Skeletal muscle tissue (tissue), 4 donors: ENCODE measurements around the gene NPBWR2. TPM values are rescaled to one million over a fixed set of nuclear protein-coding genes. Genes with fewer than 3 reads are reported as not detected.

Source experiments
- H3K27ac ChIP-seq: one replicate; pipeline ENCODE4 v1.7.0; 2013; ENCODE audit warnings: mild to moderate bottlenecking, low read depth, low read length, inconsistent platforms
- H3K27me3 ChIP-seq, 3 donors: one replicate each; pipeline ENCODE4 v1.7.0; 2013; ENCODE audit warnings: low read length in 3 of 3; ENCODE audit not compliant: control insufficient read depth in 3 of 3, insufficient read depth in 3 of 3
- H3K36me3 ChIP-seq, 3 donors: one replicate each; pipeline ENCODE4 v1.7.0; 2013; ENCODE audit warnings: low read length in 3 of 3; ENCODE audit not compliant: control insufficient read depth in 3 of 3, insufficient read depth in 3 of 3
- H3K4me1 ChIP-seq, 3 donors: one replicate each; pipeline ENCODE4 v1.7.0; 2013; ENCODE audit warnings: low read length in 3 of 3, mild to moderate bottlenecking in 3 of 3; ENCODE audit not compliant: control insufficient read depth in 3 of 3, insufficient read depth in 3 of 3
- H3K4me3 ChIP-seq, 3 donors: one replicate each; pipeline ENCODE4 v1.7.0; 2013; ENCODE audit warnings: low read length in 3 of 3
- H3K9ac ChIP-seq, 3 donors: one replicate each; pipeline ENCODE4 v1.7.0; 2013; ENCODE audit warnings: low read length in 3 of 3, mild to moderate bottlenecking in 3 of 3, moderate library complexity in 2 of 3, low read depth in 1 of 3
- H3K9me3 ChIP-seq, 3 donors: one replicate each; pipeline ENCODE4 v1.7.0; 2013; ENCODE audit warnings: low read length in 3 of 3; ENCODE audit not compliant: control insufficient read depth in 3 of 3
- total RNA-seq: library from RNA; depleted of rRNA; stranded (reverse); fragments of >200 nt; gene quantifications from one replicate; pipeline ENCODE4 v1.2.3, GENCODE V29; 2014
- donor health status: Osteomylitis.

The NPBWR2 gene, protein sequence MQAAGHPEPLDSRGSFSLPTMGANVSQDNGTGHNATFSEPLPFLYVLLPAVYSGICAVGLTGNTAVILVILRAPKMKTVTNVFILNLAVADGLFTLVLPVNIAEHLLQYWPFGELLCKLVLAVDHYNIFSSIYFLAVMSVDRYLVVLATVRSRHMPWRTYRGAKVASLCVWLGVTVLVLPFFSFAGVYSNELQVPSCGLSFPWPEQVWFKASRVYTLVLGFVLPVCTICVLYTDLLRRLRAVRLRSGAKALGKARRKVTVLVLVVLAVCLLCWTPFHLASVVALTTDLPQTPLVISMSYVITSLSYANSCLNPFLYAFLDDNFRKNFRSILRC
- not detected for total RNA-seq

DNA sequence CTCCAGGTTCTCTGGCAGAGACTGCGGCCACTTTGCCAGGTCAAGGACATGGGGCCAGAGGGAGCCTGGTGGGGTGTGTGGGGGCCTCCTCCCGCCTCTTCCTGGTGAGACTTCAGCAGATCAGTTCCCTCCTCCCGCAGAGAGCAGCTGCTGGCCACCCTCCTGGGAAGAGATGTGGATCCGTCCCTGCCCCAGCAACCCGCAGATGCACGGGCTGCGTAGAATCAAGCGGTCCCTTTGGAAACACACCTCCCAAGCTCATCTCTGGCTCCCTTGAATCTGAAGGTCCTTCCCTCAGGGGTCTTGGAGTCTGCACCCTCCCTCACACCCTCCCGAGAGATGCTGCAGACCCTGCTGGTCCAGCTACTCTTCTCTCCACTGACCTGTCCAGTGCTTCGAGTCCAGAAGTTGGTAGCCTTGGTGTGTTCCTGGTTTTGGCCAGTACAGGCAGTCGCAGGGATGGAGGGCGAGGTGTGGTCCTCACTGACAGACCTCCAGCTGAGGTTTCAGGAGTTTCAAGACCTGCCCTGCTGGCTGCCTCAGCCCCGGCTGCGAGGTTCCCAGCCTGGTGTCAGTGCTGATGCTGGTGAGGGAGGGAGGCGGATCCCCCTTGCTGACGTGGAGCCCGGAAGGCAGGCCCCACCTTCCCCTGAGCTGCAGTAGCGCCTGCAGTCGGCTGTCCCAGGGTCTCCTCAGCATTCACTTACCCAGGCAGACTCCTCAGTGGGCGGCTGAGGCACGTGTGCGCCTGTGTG, at the start of gene NPBWR2:
Gene NPBWR2, minus strand, starts transcription at position 585 of the 755 bp plus-strand sequence. CDS start 734 bp downstream, outside the sequence.
- H3K27ac ChIP-seq: no peak within 1 kb of the TSS
- no peaks in the 10 kb centered on the region for H3K36me3 ChIP-seq
- no peak within 1 kb of the TSS for H3K9ac ChIP-seq
- H3K4me1 ChIP-seq: peaks cover 0 to 2% (median 0%) of the 10 kb centered on the region in 3 donors
- H3K4me3 ChIP-seq: no peak within 1 kb of the TSS
- H3K9me3 ChIP-seq: no peaks in the 10 kb centered on the region
- peaks cover 37 to 67% (median 38%) of the 10 kb centered on the region in 3 donors for H3K27me3 ChIP-seq

DNA sequence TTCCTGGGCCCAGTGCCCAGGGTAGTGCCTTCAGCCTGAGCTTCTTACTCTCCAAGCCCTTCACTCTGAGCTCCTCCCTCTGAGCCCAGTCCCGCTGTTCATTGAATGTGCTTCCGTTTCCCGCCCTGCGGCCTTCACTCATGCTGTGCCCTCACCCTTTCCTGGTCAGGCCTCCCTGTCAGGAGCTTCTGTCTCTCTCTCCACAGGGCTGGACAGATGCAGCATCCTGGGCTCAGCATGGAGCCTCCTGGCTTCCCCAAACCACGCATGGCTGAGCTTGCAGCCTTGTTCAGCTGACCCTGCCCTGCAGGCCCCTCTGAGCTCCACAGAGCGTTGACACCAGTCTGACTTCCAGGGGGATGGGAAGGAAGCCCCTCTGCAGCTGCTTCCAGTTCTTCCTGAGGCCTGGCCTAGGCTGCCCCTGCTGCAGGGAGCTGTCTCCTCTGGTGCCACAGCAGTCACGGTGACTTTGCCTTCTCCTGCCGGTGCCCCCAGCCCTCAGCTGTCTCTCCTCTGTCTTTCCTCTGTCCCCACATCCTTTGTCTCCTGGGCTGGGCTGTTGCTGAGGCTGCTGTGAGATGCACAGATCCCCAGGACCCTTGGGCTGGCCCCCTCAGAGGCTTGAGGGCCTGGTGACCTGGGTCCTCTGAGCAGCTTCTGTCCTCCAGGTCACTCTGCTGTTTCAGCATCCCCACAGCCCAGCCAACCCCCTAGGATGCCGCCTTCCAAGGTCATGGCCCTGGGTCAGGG, 48.9 kb upstream of the NPBWR2 start:
- H3K4me1 ChIP-seq: no peaks in the 10 kb centered on the region
- H3K27ac ChIP-seq: no peak overlapping the region
- peaks cover 42 to 68% (median 66%) of the 10 kb centered on the region in 3 donors for H3K27me3 ChIP-seq
- H3K9ac ChIP-seq: no peak overlapping the region
- H3K4me3 ChIP-seq: no peak overlapping the region
- H3K9me3 ChIP-seq: no peaks in the 10 kb centered on the region
- H3K36me3 ChIP-seq: no peaks in the 10 kb centered on the region

DNA sequence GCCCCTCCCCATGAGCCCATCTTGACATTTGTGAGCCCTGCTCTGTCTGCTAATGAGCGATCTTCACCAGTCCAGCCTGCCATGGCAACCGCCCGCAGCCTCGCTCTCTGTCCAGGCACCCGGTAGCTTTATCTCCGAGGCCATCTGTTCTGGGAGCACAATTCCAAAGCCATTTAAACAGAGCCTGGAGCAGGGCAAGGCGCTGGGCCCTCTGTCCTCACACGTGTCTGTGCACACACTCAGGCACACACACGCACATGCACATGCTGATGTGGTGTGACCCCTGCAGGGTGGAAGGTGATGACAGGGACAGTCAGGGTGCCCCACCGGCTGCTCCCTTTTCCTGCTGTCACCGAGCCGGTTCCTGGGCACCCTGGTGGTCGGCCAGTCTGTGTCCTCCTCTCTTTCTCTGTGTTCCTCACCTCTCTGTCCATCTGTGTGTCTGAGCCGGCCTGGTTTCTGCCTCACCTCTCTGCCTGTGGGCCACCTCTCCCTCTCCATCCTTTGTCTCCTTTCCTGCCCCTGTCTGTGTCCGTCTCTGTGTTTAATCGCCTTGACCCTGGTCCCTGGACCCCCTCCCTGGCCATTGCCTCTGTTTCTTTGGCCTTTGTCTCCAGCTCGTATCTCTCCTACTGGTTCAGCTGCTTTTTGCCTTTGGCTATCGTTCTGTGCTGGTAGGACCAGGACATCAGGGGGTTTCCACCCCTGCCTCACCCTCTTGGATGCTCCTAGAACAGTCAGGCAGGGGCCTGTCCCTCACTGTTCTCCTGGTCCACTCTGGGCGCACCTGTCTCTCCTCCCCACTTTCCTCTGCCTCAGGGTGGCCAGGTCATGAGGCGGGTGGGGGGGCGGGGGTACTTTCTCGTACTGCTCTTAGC, 48.1 kb upstream of the NPBWR2 start:
- no peaks in the 10 kb centered on the region for H3K9me3 ChIP-seq
- peaks cover 34 to 60% (median 58%) of the 10 kb centered on the region in 3 donors for H3K27me3 ChIP-seq
- no peak overlapping the region for H3K27ac ChIP-seq
- no peak overlapping the region for H3K4me3 ChIP-seq
- H3K36me3 ChIP-seq: no peaks in the 10 kb centered on the region
- no peak overlapping the region for H3K9ac ChIP-seq
- H3K4me1 ChIP-seq: no peaks in the 10 kb centered on the region

DNA sequence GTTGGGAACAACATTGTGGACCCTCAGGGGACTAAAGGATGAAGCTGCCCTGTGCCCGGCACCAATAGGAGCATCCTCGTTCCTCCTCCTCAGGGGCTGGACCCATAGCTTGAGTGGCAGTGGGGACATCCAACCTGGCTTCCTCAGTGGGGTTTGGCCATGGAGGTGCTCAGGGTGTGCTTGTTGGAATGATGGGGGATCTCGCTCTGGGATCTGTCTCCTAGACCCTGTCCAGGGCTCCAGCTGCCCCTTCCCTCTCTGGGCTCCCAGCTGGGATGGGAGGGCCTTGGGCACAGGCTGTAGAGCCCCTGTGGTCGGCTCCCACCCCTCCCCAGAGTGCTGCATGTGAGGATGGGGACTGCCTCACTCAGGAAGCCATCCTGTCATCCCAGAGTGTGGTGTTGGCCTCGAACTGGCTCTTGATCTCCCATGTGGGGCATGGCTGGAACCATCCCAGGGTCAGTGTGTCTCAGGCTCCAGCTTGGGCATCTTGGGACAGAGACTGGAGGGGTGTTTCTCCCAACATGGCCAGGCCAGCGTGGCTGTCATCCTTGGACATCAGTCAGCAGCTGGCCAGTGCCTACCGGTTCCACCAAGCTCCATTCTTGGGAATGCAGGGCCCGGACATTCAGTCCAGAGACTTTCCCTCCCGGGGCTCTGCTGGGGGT, 47.4 kb upstream of the NPBWR2 start:
- no peak overlapping the region for H3K9ac ChIP-seq
- H3K9me3 ChIP-seq: peaks cover 0 to 1% (median 0%) of the 10 kb centered on the region in 3 donors
- H3K27ac ChIP-seq: no peak overlapping the region
- H3K4me3 ChIP-seq: no peak overlapping the region
- H3K36me3 ChIP-seq: no peaks in the 10 kb centered on the region
- peaks cover 27 to 52% (median 50%) of the 10 kb centered on the region in 3 donors for H3K27me3 ChIP-seq
- H3K4me1 ChIP-seq: no peaks in the 10 kb centered on the region

DNA sequence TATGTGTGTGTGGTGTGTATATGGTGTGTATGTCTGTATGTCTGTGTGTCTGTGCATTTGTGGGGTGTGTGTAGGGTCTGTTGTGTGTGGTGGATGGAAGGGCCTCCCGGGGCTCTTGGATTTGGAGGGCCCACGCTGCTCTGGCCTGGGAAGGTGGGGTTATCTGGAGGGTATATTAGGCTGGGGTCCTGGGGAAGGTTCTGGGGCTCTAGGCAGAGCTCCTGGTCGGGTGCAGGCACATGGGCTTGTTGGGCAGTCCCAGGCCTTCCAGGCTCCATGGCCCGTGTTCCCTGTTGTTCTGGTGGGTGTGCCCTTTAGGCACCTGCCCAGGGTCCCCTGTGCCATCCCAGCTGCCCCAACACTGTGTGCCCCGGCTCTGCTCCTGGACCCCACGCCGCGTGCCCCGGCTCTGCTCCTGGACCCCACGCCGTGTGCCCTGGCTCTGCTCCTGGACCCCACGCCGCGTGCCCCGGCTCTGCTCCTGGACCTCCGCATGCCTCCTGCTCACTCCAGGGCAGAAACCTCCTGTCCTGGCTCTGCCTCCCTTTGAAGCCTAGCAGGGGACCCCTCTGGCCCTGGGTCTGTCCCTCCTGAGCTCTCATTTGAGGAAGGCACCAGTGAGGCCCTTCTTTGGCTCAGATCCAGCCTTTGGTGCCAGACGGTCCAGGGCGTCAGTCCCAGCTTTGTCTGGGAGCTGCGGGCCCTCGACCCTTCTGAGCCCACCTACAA, 46.7 kb upstream of the NPBWR2 start:
- Histone ChIP-seq H3K4me3 (no peak overlapping the region), H3K27me3 (peaks cover 20 to 45% (median 43%) of the 10 kb centered on the region in 3 donors), H3K4me1 (no peaks in the 10 kb centered on the region), H3K9me3 (peaks cover 0 to 2% (median 0%) of the 10 kb centered on the region in 3 donors), H3K27ac (no peak overlapping the region), H3K9ac (no peak overlapping the region), H3K36me3 (no peaks in the 10 kb centered on the region)

DNA sequence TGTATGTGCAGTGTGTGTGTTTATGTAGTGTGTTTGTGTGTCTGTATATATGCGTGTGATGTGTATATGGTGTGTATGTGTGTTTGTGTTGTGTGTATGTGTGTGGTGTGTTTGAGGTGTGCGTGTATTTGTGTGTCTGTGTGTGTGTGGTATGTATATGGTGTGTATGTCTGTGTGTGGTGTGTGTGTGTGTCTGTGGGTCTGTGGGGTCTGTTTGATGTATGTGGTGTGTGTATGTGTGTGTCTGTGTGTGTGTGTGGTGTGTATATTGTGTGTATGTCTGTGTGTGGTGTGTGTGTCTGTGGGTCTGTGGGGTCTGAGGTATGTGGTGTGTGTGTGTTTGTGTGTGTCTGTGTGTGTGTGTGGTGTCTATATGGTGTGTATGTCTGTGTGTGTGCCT, 46.0 kb upstream of the NPBWR2 start:
- no peak overlapping the region for H3K27ac ChIP-seq
- no peak overlapping the region for H3K4me3 ChIP-seq
- H3K9me3 ChIP-seq: peaks cover 0 to 2% (median 0%) of the 10 kb centered on the region in 3 donors
- no peaks in the 10 kb centered on the region for H3K36me3 ChIP-seq
- no peak overlapping the region for H3K9ac ChIP-seq
- peaks cover 17 to 42% (median 40%) of the 10 kb centered on the region in 3 donors for H3K27me3 ChIP-seq
- H3K4me1 ChIP-seq: no peaks in the 10 kb centered on the region

DNA sequence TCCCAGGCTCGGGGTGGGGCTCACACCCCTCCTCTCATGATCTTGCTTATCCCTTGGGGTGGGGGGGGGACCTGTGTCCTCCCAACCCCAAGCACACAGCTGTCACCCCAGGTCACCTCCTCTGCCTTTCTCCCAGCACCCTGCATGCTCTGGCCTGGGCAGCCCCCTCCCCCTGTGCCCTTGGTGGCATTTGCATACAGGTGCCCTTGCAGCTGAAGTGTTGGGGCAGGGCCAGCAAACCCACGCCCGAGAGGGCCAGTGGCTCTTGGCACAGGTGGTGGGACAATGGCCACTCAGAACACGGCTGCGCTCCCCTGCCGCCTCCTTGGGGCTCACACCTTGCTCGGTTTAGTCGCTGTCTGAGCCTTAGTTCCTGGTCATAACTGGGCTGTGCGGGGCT, 45.5 kb upstream of the NPBWR2 start:
- Histone ChIP-seq H3K9me3 (peaks cover 0 to 2% (median 0%) of the 10 kb centered on the region in 3 donors), H3K36me3 (no peaks in the 10 kb centered on the region), H3K4me3 (no peak overlapping the region), H3K27ac (no peak overlapping the region), H3K4me1 (no peaks in the 10 kb centered on the region), H3K27me3 (peaks cover 17 to 42% (median 40%) of the 10 kb centered on the region in 3 donors), H3K9ac (no peak overlapping the region)

DNA sequence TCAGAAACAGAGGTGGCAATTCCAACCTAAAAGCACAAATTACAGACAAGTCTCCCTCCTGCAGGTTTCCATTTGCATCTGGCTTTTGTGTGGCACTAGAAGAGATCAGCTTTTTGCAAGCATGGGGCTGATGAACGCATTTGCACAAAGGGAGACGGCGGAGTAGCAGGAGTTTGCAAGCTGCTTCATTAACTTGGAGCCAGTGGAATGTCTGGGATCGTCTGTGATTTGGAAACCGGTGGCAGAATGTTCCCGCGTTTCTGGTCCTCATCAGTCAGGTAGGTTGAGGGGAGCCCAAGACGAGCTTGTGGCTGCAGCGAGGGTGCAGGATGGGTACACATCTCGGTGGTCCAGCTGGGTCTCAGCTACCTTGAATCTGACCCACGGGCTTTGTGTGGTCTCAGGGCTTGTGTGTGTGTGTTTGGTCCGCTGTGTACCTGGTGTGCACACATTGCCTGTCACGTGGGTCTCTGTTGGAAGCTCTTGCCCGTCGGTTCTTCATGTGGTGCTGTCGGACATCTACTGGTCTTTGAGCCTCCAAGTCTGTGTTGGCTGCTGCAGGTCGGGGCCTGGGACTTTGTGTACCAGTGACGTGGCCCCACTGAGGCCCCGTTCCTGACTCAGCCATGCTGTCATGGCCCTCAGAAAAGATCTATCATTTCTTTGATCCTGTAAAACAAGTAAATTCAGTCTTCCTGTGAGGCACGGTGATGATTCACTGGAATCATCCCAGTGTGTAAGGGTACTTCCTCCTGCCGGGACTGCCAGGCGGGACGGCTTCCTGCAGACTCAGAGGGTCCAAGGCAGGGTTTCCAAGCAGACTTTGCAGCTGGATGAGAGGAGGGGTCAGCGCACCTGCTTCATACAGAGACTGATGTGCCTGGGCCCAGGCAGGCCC, 44.5 kb upstream of the NPBWR2 start:
- no peak overlapping the region for H3K9ac ChIP-seq
- peaks cover 0 to 2% (median 0%) of the 10 kb centered on the region in 3 donors for H3K9me3 ChIP-seq
- H3K4me3 ChIP-seq: no peak overlapping the region
- no peak overlapping the region for H3K27ac ChIP-seq
- peaks cover 13 to 46% (median 40%) of the 10 kb centered on the region in 3 donors for H3K27me3 ChIP-seq
- H3K4me1 ChIP-seq: no peaks in the 10 kb centered on the region
- H3K36me3 ChIP-seq: no peaks in the 10 kb centered on the region
